Measurements from ENCODE around the gene CHRM4. TPM values are rescaled to one million over a fixed set of nuclear protein-coding genes. Genes with fewer than 3 reads are reported as not detected.
"Not testable (repeated sequence)": the region's sequence is repeated elsewhere in the genome, so short reads cannot be mapped to it uniquely, and the experiment has no call there.

CHRM4 gene
- total RNA-seq, 4 donors from 2014 or later: not detected

DNA sequence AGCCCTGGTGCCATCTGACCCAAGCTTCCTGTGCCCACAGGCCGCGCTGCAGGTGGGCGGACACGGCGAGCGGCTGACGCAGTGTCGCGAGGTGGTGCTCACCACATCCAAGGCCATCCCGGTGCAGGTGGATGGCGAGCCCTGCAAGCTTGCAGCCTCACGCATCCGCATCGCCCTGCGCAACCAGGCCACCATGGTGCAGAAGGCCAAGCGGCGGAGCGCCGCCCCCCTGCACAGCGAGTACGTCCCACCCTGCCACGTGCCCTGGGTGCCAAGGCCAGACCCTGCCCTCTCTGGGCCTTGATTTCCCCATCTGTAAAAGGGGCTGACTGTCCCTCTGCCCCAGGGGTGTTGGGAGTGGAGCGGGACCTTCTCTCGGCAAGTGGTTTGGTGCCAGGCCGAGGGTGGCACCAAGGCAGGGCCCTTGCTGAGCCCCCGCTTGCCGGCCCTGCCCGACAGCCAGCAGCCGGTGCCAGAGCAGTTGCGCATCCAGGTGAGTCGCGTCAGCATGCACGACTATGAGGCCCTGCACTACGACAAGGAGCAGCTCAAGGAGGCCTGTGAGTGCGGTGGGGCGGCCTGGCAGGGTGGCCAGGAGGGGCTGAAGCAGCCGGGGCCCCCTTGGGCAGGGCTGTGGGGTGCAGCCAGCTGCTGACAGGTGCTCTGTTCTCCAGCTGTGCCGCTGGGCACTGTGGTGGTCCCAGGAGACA, 16.0 kb downstream of the CHRM4 start:
- intact Hi-C loops (cut with DNase I): no loop called here
- 97 to 100% methylated on average over 9 to 15 of the region's 38 CpGs for WGBS, 2 donors
- H3K4me1 ChIP-seq: peaks cover 5 to 16% (median 5%) of the 10 kb centered on the region in 3 donors
- no peaks in the 10 kb centered on the region for H3K27me3 ChIP-seq
- TF ChIP-seq CTCF (IDR thresholded peaks at IDR 0.05) (no peak), POLR2A (IDR thresholded peaks at IDR 0.05) (no peak)
- H3K4me3 ChIP-seq: no peak overlapping the region
- no peaks in the 10 kb centered on the region for H3K9me3 ChIP-seq
- H3K36me3 ChIP-seq: peaks cover 22 to 78% (median 32%) of the 10 kb centered on the region in 3 donors
- H3K27ac ChIP-seq: no peak overlapping the region
- no peak for DNase-seq

- no peak for DNase-seq
- Histone ChIP-seq H3K9me3 (no peaks in the 10 kb centered on the region), H3K27me3 (no peaks in the 10 kb centered on the region), H3K36me3 (peaks cover 22 to 85% (median 32%) of the 10 kb centered on the region in 3 donors), H3K4me1 (peaks cover 0 to 9% (median 0%) of the 10 kb centered on the region in 3 donors), H3K27ac (no peak overlapping the region), H3K4me3 (no peak overlapping the region)
- intact Hi-C loops (cut with DNase I): no loop called here
- TF ChIP-seq POLR2A (IDR thresholded peaks at IDR 0.05) (no peak), CTCF (IDR thresholded peaks at IDR 0.05) (no peak)
- 78 to 84% methylated on average over 4 to 13 of the region's 15 CpGs for WGBS, 2 donors
These were observed 16.8 kb downstream of the CHRM4 start for GRCh38 chr11:46374815-46375214.

- TF ChIP-seq POLR2A (IDR thresholded peaks at IDR 0.05): no peak
- TF ChIP-seq CTCF (IDR thresholded peaks at IDR 0.05): no peak
- H3K27ac ChIP-seq: no peak overlapping the region
- H3K36me3 ChIP-seq: peaks cover 22 to 93% (median 32%) of the 10 kb centered on the region in 3 donors
- H3K4me3 ChIP-seq: no peak overlapping the region
- H3K27me3 ChIP-seq: no peaks in the 10 kb centered on the region
- DNase-seq: no peak
- intact Hi-C loops (cut with DNase I): no loop called here
- peaks cover 0 to 9% (median 0%) of the 10 kb centered on the region in 3 donors for H3K4me1 ChIP-seq
- WGBS, 2 donors: 89 to 91% methylated on average over 12 to 16 of the region's 30 CpGs
- no peaks in the 10 kb centered on the region for H3K9me3 ChIP-seq
These were observed 17.5 kb downstream of the CHRM4 start for GRCh38 chr11:46373787-46374740.

- H3K4me3 ChIP-seq; H3K9me3 ChIP-seq; DNase-seq; H3K27me3 ChIP-seq; intact Hi-C loops (cut with DNase I); H3K27ac ChIP-seq: not testable (repeated sequence)
- H3K4me1 ChIP-seq: peaks cover 0 to 14% (median 0%) of the 10 kb centered on the region in 3 donors
- 87% methylated on average over 3 of the region's 15 CpGs; no CpG with 5 or more reads in 1 of the 2 donors for WGBS, 2 donors
- peaks cover 22 to 99% (median 32%) of the 10 kb centered on the region in 3 donors for H3K36me3 ChIP-seq
These were observed 19.1 kb downstream of the CHRM4 start for GRCh38 chr11:46372501-46372900.

DNA sequence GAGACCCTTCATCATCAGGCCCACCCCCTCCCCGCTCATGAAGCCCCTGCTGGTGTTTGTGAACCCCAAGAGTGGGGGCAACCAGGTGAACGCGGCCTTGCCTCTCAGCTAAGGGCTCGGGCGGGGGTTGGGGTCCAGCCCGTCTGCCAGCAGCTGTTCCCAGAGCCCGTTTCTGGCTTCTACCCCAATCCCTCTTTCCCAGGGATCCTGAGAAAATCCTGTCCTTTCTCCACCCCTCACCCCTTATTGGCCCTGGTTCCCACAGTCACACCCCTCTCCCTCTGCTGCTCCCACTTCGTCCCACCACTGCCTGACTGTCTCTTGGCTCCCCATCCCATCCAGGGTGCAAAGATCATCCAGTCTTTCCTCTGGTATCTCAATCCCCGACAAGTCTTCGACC, 19.5 kb downstream of the CHRM4 start:
- TF ChIP-seq CTCF (IDR thresholded peaks at IDR 0.05): no peak
- TF ChIP-seq POLR2A (IDR thresholded peaks at IDR 0.05): no peak
- intact Hi-C loops (cut with DNase I): no loop called here
- peaks cover 22 to 96% (median 32%) of the 10 kb centered on the region in 3 donors for H3K36me3 ChIP-seq
- DNase-seq: no peak
- no peaks in the 10 kb centered on the region for H3K27me3 ChIP-seq
- WGBS, 2 donors: 70 to 87% methylated on average over 5 to 9 of the region's 10 CpGs
- H3K27ac ChIP-seq: no peak overlapping the region
- H3K9me3 ChIP-seq: no peaks in the 10 kb centered on the region
- H3K4me1 ChIP-seq: peaks cover 0 to 18% (median 3%) of the 10 kb centered on the region in 3 donors
- no peak overlapping the region for H3K4me3 ChIP-seq

GRCh38 chr11:46371262-46371661, 20.3 kb downstream of the CHRM4 start:
- DNase-seq; intact Hi-C loops (cut with DNase I); H3K9me3 ChIP-seq; H3K27ac ChIP-seq; H3K4me3 ChIP-seq; H3K27me3 ChIP-seq: not testable (repeated sequence)
- Histone ChIP-seq H3K4me1 (peaks cover 0 to 26% (median 5%) of the 10 kb centered on the region in 3 donors), H3K36me3 (peaks cover 19 to 96% (median 32%) of the 10 kb centered on the region in 3 donors)
- 42 to 69% methylated on average over 2 of the region's 19 CpGs for WGBS, 2 donors
